ENCODE data around the gene AKAP9.
"Not testable (repeated sequence)": the region's sequence is repeated elsewhere in the genome, so short reads cannot be mapped to it uniquely, and the experiment has no call there.

AKAP9 gene

GRCh38 chr7:91947948-91948347 lies 7.3 kb downstream of the AKAP9 start:
- DNase-seq: no peak

DNA sequence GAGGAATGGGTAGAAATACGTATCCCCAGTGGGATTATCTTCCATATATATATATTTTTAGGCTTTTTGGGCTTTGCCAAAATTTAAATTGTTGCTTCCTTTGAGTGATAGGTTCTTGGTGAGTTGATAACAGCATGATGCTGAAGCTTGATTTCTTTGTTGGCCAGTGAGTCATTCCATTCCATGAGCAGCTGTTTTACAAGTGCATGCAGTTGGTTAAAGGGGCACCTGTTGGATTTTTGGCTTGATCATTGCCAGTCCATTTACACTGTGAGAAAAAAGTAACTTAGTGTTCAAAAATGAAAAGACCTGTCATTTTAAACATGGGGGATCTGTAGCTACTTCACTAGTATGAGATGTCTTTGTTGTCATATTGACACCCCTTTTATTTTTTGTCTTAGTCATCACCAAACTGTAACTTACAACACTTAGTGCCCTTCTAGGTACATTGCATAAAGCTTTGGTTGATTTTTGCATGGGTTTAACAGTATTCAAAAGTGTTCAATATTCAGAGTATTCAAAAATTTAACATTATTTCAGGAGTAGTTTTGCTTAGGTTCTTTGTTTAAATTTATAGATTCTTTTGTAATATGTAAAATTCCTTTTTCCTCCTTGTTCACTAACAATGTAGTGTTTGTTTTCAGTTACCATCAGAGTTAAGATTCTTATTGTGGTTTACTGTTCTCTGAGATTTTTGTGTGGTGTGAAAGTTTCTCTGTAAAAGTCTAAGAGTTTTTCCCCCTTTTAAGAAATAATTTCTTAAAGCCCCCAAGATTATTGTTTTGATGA lies 8.8 kb downstream of the AKAP9 start:
- no peak for DNase-seq

- DNase-seq: peak; percentile 13
Measured at GRCh38 chr7:91953618-91954017, 13.0 kb downstream of the AKAP9 start.

GRCh38 chr7:91956464-91956863 lies 15.8 kb downstream of the AKAP9 start:
- not testable (repeated sequence) for DNase-seq

- DNase-seq: no peak
Measured at GRCh38 chr7:91957232-91957631, 16.6 kb downstream of the AKAP9 start.

GRCh38 chr7:91957823-91958222 lies 17.2 kb downstream of the AKAP9 start:
- no peak for DNase-seq

DNA sequence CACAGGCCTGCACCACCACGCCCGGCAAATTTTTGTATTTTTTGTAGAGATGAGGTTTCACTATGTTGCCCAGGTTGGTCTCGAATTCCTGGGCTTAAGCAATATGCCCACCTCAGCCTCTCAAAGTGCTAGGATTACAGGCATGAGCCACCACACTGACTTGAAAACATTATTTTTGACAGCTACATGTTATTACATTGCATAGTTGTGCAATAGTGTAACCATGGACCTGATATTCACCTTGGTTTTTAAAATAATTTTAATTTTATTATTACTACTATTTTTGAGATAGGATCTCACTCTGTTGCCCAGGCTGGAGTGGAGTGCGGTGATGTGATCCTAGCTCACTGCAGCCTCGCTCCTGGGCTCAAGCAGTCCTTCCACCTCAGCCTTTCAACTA lies 18.4 kb downstream of the AKAP9 start:
- no peak for DNase-seq

DNA sequence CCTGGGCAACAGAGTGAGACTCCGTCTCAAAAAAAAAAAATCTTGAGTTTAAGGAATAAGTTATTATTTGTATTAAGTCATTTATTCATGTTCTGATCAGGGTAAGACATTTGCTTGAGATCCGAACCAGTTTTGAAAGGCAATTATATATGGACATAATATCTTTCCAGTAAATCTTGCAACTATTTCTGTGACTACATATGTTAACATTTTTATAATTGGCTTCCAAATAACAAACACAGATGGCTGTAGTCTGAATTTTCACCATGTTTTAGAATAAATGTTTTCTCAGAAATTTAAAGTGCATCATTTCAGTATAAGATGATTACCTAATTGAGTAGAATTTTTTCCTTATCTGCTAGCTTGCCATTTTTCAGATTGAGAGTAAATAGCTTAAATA lies 21.2 kb downstream of the AKAP9 start:
- DNase-seq: no peak

DNA sequence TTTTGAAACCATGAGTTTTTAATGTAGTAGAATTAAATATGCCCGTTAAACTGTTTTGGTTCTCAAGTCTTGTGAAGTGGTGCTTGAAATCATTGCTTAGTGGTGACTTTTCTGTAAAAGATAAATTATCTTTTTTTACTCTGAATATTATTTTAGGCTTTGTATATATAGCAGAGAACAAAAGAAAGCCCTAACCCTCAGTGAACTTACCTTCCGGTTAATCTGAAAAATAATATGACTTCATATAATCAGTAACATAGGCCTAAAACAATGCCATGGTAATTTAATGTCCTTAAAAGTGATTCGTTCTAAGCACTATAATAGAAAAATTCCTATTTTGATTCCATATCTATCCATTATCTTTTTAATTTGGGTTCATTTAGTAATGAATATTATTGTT lies 21.8 kb downstream of the AKAP9 start:
- no peak for DNase-seq

DNA sequence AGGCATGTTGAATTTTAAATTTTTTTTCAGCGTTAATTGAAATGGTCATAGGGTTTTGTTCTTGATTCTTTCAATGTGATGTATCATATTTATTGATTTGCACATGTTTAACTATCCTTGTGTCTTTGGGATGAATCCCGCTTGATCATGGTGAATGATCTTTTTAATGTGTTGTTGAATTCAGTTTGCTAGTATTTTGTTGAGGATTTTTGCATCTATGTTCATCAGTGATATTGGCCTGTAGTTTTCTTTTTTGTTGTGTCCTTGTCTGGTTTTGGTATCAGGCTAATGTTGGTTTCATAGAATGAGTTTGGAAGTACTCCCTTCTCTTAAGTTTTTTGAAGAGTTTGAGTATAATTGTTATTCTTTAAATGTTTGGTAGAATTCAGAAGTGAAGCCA lies 26.9 kb downstream of the AKAP9 start:
- DNase-seq: not testable (repeated sequence)

DNA sequence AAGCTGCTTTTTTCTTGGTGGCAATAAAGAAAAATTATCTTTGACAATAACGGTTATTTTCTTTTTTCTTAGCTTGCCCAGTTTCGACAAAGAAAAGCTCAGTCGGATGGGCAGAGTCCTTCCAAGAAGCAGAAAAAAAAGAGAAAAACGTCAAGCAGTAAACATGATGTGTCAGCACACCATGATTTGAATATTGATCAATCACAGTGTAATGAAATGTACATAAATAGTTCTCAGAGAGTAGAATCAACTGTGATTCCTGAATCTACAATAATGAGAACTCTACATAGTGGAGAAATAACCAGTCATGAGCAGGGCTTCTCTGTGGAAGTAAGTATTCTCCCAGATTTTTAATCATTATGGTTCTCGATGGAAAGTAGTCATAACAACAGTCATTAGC lies 33.0 kb downstream of the AKAP9 start:
- DNase-seq: no peak

DNA sequence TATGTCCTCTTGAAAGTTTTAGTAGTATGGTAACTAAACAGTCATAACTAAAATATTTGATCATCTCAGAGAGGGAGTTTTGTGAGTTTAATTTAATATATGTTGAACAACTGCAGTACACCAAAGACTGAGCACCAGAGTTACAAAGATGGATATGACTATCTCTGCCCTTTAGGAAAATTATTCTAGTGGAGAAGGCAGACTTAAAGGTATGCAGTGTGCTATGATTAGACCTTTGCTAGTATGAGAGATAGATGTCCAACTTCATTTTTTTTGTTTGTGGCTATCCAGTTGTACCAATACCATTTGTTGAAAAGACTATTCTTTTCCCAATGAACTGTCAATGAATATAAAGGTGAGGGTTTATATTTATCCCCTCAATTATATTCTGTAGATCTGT lies 33.4 kb downstream of the AKAP9 start:
- no peak for DNase-seq

GRCh38 chr7:91976743-91977142 lies 36.1 kb downstream of the AKAP9 start:
- DNase-seq: no peak

DNA sequence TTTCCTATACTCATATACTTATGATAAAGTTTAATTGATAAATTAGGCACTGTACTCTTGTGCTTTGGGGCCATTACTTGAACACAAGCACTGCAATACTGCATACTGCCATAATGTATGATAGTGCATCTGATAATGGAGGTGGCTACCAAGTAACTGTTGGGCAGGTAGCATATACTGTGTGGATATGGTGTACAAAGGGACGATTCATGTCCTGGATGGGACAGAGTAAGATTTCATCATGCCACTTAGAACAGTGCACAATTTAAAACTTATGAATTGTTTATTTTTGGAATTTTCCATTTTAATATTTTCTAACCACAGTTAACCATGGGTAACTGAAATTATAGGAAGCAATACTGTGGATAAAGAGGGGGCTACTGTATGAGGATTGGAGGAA lies 38.9 kb downstream of the AKAP9 start:
- DNase-seq: no peak

DNA sequence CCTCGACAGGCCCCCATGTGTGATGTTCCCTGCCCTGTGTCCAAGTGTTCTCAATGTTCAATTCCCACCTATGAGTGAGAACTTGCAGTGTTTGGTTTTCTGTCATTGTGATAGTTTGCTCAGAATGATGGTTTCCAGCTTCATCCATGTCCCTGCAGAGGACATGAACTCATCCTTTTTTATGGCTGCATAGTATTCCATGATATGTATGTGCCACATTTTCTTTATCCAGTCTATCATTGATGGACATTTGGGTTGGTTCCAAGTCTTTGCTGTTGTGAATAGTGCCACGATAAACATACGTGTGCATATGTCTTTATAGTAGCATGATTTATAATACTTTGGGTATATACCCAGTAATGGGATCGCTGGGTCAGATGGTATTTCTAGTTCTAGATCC lies 41.7 kb downstream of the AKAP9 start:
- DNase-seq: not testable (repeated sequence)

DNA sequence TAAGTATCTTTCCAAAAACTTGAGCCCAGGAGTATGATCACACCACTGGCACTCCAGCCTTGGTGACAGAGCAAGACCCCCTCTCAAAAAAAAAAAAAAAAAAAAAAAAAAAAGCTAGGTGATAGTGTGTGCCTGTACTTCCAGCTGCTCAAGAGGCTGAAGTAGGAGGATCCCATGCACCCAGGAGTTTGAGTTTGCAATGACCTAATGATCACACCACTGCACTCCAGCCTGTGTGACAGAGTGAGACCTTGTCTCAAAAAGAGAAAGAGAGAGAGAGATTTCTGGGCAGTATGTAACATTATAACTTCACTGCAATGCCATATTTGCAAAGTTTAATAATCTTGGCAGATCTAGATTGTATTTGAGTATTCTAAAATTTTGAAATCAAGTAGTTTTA lies 47.6 kb downstream of the AKAP9 start:
- no peak for DNase-seq

GRCh38 chr7:91993976-91994375 lies 53.3 kb downstream of the AKAP9 start:
- DNase-seq: no peak

DNA sequence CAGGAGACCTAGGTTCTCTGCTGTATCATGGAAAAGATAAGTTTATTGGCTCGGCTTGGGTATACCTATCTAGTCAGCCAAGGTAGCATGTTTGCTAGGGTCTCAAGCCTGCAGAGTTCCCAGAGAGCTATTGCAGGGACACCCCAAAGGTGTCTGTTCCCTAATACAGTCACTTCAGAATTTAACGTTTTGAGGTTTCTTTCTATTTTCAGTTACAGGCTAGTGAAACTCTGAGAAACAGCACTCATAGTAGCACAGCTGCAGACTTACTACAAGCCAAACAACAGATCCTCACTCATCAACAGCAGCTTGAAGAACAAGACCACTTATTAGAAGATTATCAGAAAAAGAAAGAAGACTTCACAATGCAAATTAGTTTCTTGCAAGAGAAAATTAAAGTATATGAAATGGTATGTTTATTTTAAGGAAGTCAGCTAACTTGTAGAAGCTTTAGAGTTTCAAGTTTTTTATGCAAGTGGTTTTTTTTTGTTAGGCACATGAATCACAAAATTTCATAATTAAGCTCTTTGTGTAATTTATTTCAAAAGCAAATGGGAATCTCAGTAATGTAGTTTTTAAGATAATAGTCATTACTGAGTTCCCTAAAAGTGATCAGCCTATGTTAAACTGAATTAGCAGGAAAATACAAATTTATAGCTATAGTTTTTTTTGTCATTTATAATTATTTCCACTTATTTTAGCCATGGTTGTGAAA lies 54.9 kb downstream of the AKAP9 start:
- no peak for DNase-seq

- DNase-seq: no peak
Measured at GRCh38 chr7:91999631-92000565, 59.2 kb downstream of the AKAP9 start.

GRCh38 chr7:92002720-92003119 lies 62.1 kb downstream of the AKAP9 start:
- no peak for DNase-seq

- no peak for DNase-seq
Measured at GRCh38 chr7:92006046-92006445, 65.4 kb downstream of the AKAP9 start.

DNA sequence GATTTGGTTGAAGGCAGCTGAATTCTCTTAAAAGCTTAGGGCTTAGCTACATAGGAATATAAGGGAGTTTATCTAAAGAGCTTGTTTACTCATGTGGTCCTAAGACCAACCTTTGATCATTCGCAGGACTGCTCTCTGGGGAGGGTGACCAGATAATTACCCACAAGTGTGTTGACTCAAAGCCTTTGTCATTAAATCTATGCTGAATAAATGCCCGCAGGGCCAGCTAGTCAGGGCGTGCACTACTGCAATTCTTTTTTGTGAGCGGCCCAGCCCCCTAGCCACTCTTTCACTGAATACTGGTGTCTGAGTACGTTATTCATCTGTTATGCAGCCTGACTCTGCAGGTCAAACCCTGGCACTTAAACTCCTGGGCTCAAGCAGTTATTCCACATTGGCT lies 69.6 kb downstream of the AKAP9 start:
- DNase-seq: no peak

- no peak for DNase-seq
Measured at GRCh38 chr7:92013611-92014010, 72.9 kb downstream of the AKAP9 start.

Measured in CD4-positive, alpha-beta T cell treated with Interleukin-21 for 1 hour (primary cell).